ENCODE measurements around the gene APP. TPM values are rescaled to one million over a fixed set of nuclear protein-coding genes. Genes with fewer than 3 reads are reported as not detected.

APP gene
- total and polyA plus RNA-seq, 7 donors: 37.7 to 118 (median 56.6) TPM

GRCh38 chr21:25999921-26000582 is 170.5 kb downstream of the APP start:
- Histone ChIP-seq H3K4me1 (peaks cover 9% of the 10 kb centered on the region), H3K9me3 (no peaks in the 10 kb centered on the region), H3K4me3 (no peak overlapping the region), H3K27ac (no peak overlapping the region), H3K27me3 (ENCODE audit: insufficient read depth in 3 of 3, low read length in 2 of 3) (no peaks in the 10 kb centered on the region), H3K36me3 (ENCODE audit: insufficient read depth in 1 of 2, low read depth in 1 of 2) (no peaks in the 10 kb centered on the region)
- 69 to 74% (median 72%) methylated on average over 19 of the region's 19 CpGs for WGBS, 3 donors
- intact Hi-C loops (cut with DNase I): loop anchor here in 1 of 2 donors (10.0 kb wide), 1 partner anchor 95 kb away; no protein-coding TSS in a partner anchor
- ATAC-seq: no peak
- no peak for TF ChIP-seq CTCF (IDR thresholded peaks at IDR 0.05)
- DNase-seq: peak in 1 of 2 donors; percentile 49

DNA sequence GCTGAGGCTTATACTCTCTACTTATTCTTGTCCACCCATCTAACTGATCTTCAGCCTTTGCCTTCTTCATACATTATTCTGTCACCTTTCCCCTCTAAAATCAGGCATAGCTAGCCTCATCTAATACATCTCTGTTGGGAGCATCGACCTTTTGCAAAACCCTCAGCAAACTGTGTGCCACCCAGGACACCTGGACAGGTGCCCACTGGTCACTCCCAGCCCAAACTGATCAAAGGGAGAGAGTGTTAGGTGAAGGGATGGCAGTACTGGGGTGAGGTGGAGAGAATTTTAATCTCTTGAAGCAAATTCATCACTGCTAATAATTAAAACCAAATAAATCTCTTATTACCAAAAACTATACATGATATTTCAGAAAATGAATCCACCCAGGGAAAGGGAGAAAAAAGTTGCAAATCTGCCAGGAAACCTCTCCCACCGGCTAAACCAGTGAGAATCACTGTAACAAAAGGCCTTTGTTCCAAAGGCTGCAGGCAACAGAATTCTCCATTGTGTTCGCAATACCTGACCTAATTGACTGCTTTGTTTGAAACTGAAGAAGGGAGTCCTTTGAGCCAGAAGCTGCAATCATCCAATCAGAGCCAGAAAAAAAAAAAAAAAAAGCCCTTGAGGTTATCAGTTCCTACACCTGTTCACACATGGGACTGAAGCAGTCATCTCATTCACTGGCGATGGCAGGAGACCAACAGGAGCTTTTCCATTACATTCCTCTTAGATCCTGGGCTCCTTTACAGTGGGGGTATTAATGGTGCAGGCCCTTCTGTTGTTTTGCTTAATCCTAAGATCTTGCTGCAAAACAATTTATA is 172.6 kb downstream of the APP start:
- DNase-seq: no peak
- WGBS, 3 donors: 15 to 31% (median 23%) methylated on average over 4 of the region's 4 CpGs
- ATAC-seq: peak in 2 of 4 donors; percentile 38 to 67
- peaks cover 19% of the 10 kb centered on the region for H3K4me1 ChIP-seq
- H3K36me3 ChIP-seq (ENCODE audit: insufficient read depth in 1 of 2, low read depth in 1 of 2): no peaks in the 10 kb centered on the region
- no peak overlapping the region for H3K4me3 ChIP-seq
- intact Hi-C loops (cut with DNase I): loop anchor here in 1 of 2 donors (10.0 kb wide), 1 partner anchor 93 kb away; no protein-coding TSS in a partner anchor
- H3K9me3 ChIP-seq: no peaks in the 10 kb centered on the region
- no peaks in the 10 kb centered on the region for H3K27me3 ChIP-seq (ENCODE audit: insufficient read depth in 3 of 3, low read length in 2 of 3)
- H3K27ac ChIP-seq: no peak overlapping the region
- no peak for TF ChIP-seq CTCF (IDR thresholded peaks at IDR 0.05)

DNA sequence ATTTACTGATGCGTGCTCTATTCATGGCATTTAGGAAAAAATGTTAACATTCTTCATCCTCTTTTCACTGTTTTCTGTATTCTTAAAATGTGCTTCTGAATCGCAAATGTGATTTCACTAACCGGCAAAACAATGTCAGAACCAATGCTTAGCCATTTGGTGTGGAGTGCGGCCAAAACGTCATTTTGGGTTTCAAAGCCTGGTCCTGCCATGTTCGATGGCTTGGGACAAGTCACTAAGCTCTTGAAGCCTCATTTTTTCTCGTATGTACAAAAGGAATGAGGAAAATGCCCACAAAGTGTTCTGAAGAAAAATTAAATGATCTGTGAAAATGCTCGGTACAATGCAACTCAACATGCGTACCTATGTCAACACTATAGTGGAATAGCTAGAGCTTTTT is 175.3 kb downstream of the APP start:
- H3K27me3 ChIP-seq (ENCODE audit: insufficient read depth in 3 of 3, low read length in 2 of 3): no peaks in the 10 kb centered on the region
- TF ChIP-seq CTCF (IDR thresholded peaks at IDR 0.05): no peak
- intact Hi-C loops (cut with DNase I): loop anchor here in 1 of 2 donors (10.0 kb wide), 1 partner anchor 90 kb away; no protein-coding TSS in a partner anchor
- H3K4me1 ChIP-seq: peaks cover 19% of the 10 kb centered on the region
- no peak overlapping the region for H3K27ac ChIP-seq
- no peaks in the 10 kb centered on the region for H3K36me3 ChIP-seq (ENCODE audit: insufficient read depth in 1 of 2, low read depth in 1 of 2)
- no peak overlapping the region for H3K4me3 ChIP-seq
- ATAC-seq (no peak), DNase-seq (no peak)
- WGBS, 3 donors: 82 to 89% (median 82%) methylated on average over 9 of the region's 9 CpGs
- H3K9me3 ChIP-seq: no peaks in the 10 kb centered on the region

DNA sequence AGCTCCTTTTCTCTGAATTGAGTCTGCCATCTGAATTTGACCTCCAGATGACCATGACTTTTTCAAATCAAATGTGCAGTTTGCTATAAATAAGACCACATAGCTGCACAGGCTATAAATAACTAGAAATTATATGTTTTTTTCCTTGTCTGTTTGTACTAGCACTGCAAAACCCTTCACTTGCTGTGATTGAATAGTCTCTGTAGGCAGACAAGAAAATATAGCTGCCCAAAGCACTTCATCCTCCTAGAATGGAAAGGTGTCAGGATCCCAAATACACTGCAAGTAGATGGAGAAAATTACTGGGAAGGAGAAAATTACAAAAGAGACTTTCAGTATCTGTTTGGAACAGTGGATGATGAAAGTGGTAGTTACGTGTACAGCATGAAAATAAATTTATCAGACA is 175.8 kb downstream of the APP start:
- ATAC-seq (no peak), DNase-seq (no peak)
- H3K9me3 ChIP-seq: no peaks in the 10 kb centered on the region
- H3K36me3 ChIP-seq (ENCODE audit: insufficient read depth in 1 of 2, low read depth in 1 of 2): no peaks in the 10 kb centered on the region
- no peak for TF ChIP-seq CTCF (IDR thresholded peaks at IDR 0.05)
- H3K4me3 ChIP-seq: no peak overlapping the region
- H3K4me1 ChIP-seq: peaks cover 19% of the 10 kb centered on the region
- WGBS, 3 donors: 84 to 98% (median 86%) methylated on average over 1 of the region's 1 CpG
- intact Hi-C loops (cut with DNase I): loop anchor here in 1 of 2 donors (10.0 kb wide), 1 partner anchor 90 kb away; no protein-coding TSS in a partner anchor
- H3K27me3 ChIP-seq (ENCODE audit: insufficient read depth in 3 of 3, low read length in 2 of 3): no peaks in the 10 kb centered on the region
- H3K27ac ChIP-seq: no peak overlapping the region

All from psoas muscle (tissue), 8 donors.